Measurements from ENCODE around the gene OR12D2. TPM values are rescaled to one million over a fixed set of nuclear protein-coding genes. Genes with fewer than 3 reads are reported as not detected.
"Not testable (repeated sequence)": the region's sequence is repeated elsewhere in the genome, so short reads cannot be mapped to it uniquely, and the experiment has no call there.

The OR12D2 gene
- not detected for total RNA-seq

GRCh38 chr6:29395331-29395730, at the start of gene OR12D2:
Gene OR12D2 (plus strand): TSS chr6:29395631. CDS start chr6:29396700, 1,069 bp downstream.
- intact Hi-C loops (cut with DNase I; ENCODE audit: low total_unique reads) = no loop called here
- Histone ChIP-seq H3K4me3 (no peak within 1 kb of the TSS), H3K27me3 (no peaks in the 10 kb centered on the region), H3K27ac (no peak within 1 kb of the TSS), H3K4me1 (no peaks in the 10 kb centered on the region), H3K9me3 (no peaks in the 10 kb centered on the region), H3K36me3 (no peaks in the 10 kb centered on the region)
- TF ChIP-seq CTCF (IDR thresholded peaks at IDR 0.05) (no peak), POLR2A (IDR thresholded peaks at IDR 0.05) (no peak), POLR2AphosphoS5 (IDR thresholded peaks at IDR 0.05) (no peak)
- no peak for DNase-seq (ENCODE audit: low spot score in 2 of 2)

GRCh38 chr6:29349348-29349747, 46.1 kb upstream of the OR12D2 start:
- not testable (repeated sequence) for H3K36me3 ChIP-seq, H3K27ac ChIP-seq

GRCh38 chr6:29354980-29355379, 40.5 kb upstream of the OR12D2 start:
- H3K27ac ChIP-seq = no peak overlapping the region
- TF ChIP-seq POLR2AphosphoS5 (IDR thresholded peaks at IDR 0.05) = no peak
- no peaks in the 10 kb centered on the region for H3K4me1 ChIP-seq
- no peaks in the 10 kb centered on the region for H3K36me3 ChIP-seq
- intact Hi-C loops (cut with DNase I; ENCODE audit: low total_unique reads) = no loop called here
- H3K4me3 ChIP-seq = no peak overlapping the region
- DNase-seq (ENCODE audit: low spot score in 2 of 2) = no peak
- H3K27me3 ChIP-seq = no peaks in the 10 kb centered on the region
- H3K9me3 ChIP-seq = peaks cover 0 to 10% of the 10 kb centered on the region in 2 donors

More at GRCh38 chr6:29349348-29349747, 46.1 kb upstream of the OR12D2 start:
- intact Hi-C loops (cut with DNase I; ENCODE audit: low total_unique reads); H3K4me1 ChIP-seq; H3K4me3 ChIP-seq; DNase-seq (ENCODE audit: low spot score in 2 of 2); H3K9me3 ChIP-seq; H3K27me3 ChIP-seq: not testable (repeated sequence)

- Histone ChIP-seq H3K27ac (no peak overlapping the region), H3K4me1 (no peaks in the 10 kb centered on the region), H3K9me3 (peaks cover 0 to 3% of the 10 kb centered on the region in 2 donors), H3K27me3 (no peaks in the 10 kb centered on the region), H3K4me3 (no peak overlapping the region), H3K36me3 (no peaks in the 10 kb centered on the region)
- no peak for TF ChIP-seq CTCF (IDR thresholded peaks at IDR 0.05)
- TF ChIP-seq POLR2A (IDR thresholded peaks at IDR 0.05) = no peak
- no peak for TF ChIP-seq POLR2AphosphoS5 (IDR thresholded peaks at IDR 0.05)
- intact Hi-C loops (cut with DNase I; ENCODE audit: low total_unique reads) = no loop called here
- DNase-seq (ENCODE audit: low spot score in 2 of 2) = no peak
Observed at GRCh38 chr6:29355603-29356002, 39.8 kb upstream of the OR12D2 start.

- no peaks in the 10 kb centered on the region for H3K36me3 ChIP-seq
- H3K9me3 ChIP-seq = peaks cover 0 to 3% of the 10 kb centered on the region in 2 donors
- H3K4me3 ChIP-seq = no peak within 1 kb of the TSS
- TF ChIP-seq POLR2AphosphoS5 (IDR thresholded peaks at IDR 0.05) (no peak), POLR2A (IDR thresholded peaks at IDR 0.05) (no peak), CTCF (IDR thresholded peaks at IDR 0.05) (no peak)
- no peak for DNase-seq (ENCODE audit: low spot score in 2 of 2)
- no peaks in the 10 kb centered on the region for H3K27me3 ChIP-seq
- H3K4me1 ChIP-seq = no peaks in the 10 kb centered on the region
- no peak within 1 kb of the TSS for H3K27ac ChIP-seq
- intact Hi-C loops (cut with DNase I; ENCODE audit: low total_unique reads) = no loop called here
Observed at GRCh38 chr6:29368765-29369164, 26.7 kb upstream of the OR12D2 start, which contains the start of gene OR5V1. Gene OR5V1 (minus strand): TSS chr6:29368865. CDS start chr6:29356195, 12,670 bp downstream.

GRCh38 chr6:29375191-29375590, 20.2 kb upstream of the OR12D2 start, which contains the start of gene OR12D3:
Gene OR12D3 (minus strand): TSS chr6:29375291. CDS start chr6:29375287, 4 bp downstream.
- no peak within 1 kb of the TSS for H3K4me3 ChIP-seq
- H3K9me3 ChIP-seq = peaks cover 0 to 3% of the 10 kb centered on the region in 2 donors
- H3K27me3 ChIP-seq = no peaks in the 10 kb centered on the region
- H3K27ac ChIP-seq = no peak within 1 kb of the TSS
- H3K4me1 ChIP-seq = no peaks in the 10 kb centered on the region
- no peak for TF ChIP-seq POLR2A (IDR thresholded peaks at IDR 0.05)
- no peak for TF ChIP-seq POLR2AphosphoS5 (IDR thresholded peaks at IDR 0.05)
- TF ChIP-seq CTCF (IDR thresholded peaks at IDR 0.05) = no peak
- H3K36me3 ChIP-seq = no peaks in the 10 kb centered on the region
- DNase-seq (ENCODE audit: low spot score in 2 of 2) = no peak
- intact Hi-C loops (cut with DNase I; ENCODE audit: low total_unique reads) = no loop called here

Measured in breast epithelium (tissue), 4 donors.